ENCODE data around the gene KCNS1.

The KCNS1 gene

GRCh38 chr20:45051204-45052060 lies 49.5 kb downstream of the KCNS1 start:
- DNase-seq (ENCODE audit: low read depth in 4 of 4, low spot score in 1 of 4), result no peak

GRCh38 chr20:45049904-45050471 lies 50.9 kb downstream of the KCNS1 start:
- DNase-seq (ENCODE audit: low read depth in 4 of 4, low spot score in 1 of 4), result no peak

- no peak for DNase-seq (ENCODE audit: low read depth in 4 of 4, low spot score in 1 of 4)
These were observed 51.5 kb downstream of the KCNS1 start for GRCh38 chr20:45049438-45049837.

- DNase-seq (ENCODE audit: low read depth in 4 of 4, low spot score in 1 of 4), result no peak
These were observed 53.3 kb downstream of the KCNS1 start for GRCh38 chr20:45047581-45048119.

- no peak for DNase-seq (ENCODE audit: low read depth in 4 of 4, low spot score in 1 of 4)
These were observed 56.3 kb downstream of the KCNS1 start for GRCh38 chr20:45044601-45045000.

- no peak for DNase-seq (ENCODE audit: low read depth in 4 of 4, low spot score in 1 of 4)
These were observed 56.8 kb downstream of the KCNS1 start for GRCh38 chr20:45044084-45044573.

GRCh38 chr20:45042978-45043377 lies 57.9 kb downstream of the KCNS1 start:
- DNase-seq (ENCODE audit: low read depth in 4 of 4, low spot score in 1 of 4), result no peak
